Caco-2 (cell line): Measurements from ENCODE around the gene ATAD3B. TPM values are rescaled to one million over a fixed set of nuclear protein-coding genes. Genes with fewer than 3 reads are reported as not detected.
A peak's percentile ranks its signal among the peaks of the same experiment; 100 is the strongest.
"Not testable (repeated sequence)": the region's sequence is repeated elsewhere in the genome, so short reads cannot be mapped to it uniquely, and the experiment has no call there.

ENCODE experiments used
- BruUV-seq: library from RNA; stranded (reverse); fragments of 400-500 nt; replicated peaks from 2 replicates; lab custom pipeline; 2021; lab: Mats Ljungman, UMichigan
- CTCF ChIA-PET: fragments of 300-600 bp; sonication (Branson Sonifier 250); formaldehyde crosslinking; loops from one replicate; lab custom pipeline; 2022; ENCODE audit warnings: antibody characterized with exemption; lab: Charles Lee
- POLR2A ChIA-PET: fragments of 300-600 bp; sonication (Branson Sonifier 250); formaldehyde crosslinking; loops from one replicate; lab custom pipeline; 2022; ENCODE audit warnings: antibody characterized with exemption; lab: Charles Lee
- DNase-seq, 2 experiments: peaks; one replicate each; pipeline versions ENCODE4 v3.0.0 to v3.0.0-alpha.2; 2020 to 2022
- H3K27me3 ChIP-seq: replicated peaks from 2 replicates; pipeline ENCODE4 v1.6.0; 2011; ENCODE audit warnings: low read length; ENCODE audit not compliant: control insufficient read depth, insufficient read depth
- H3K36me3 ChIP-seq: 2 replicates; pipeline ENCODE4 v1.5.1; 2011; ENCODE audit warnings: low read length; ENCODE audit not compliant: control insufficient read depth, insufficient read depth
- H3K4me1 ChIP-seq: fragments of 250-450 bp; sonication (Bioruptor Pico); 2 replicates; pipeline ENCODE4 v1.5.1; 2020; ENCODE audit warnings: mild to moderate bottlenecking
- H3K4me3 ChIP-seq: 2 replicates; pipeline ENCODE4 v1.5.1; 2011; ENCODE audit warnings: low read depth, mild to moderate bottlenecking, control low read depth, low read length
- H3K9me3 ChIP-seq: fragments of 250-450 bp; sonication (Bioruptor Pico); 2 replicates; pipeline ENCODE4 v1.5.1; 2020; ENCODE audit warnings: mild to moderate bottlenecking, moderate library complexity
- H3K27ac Mint-ChIP-seq: one replicate; pipeline ENCODE4 v1.8.0; 2022; ENCODE audit warnings: mixed read lengths; ENCODE audit not compliant: unreplicated experiment
- H3K27me3 Mint-ChIP-seq: one replicate; pipeline ENCODE4 v1.8.0; 2022; ENCODE audit warnings: mixed read lengths; ENCODE audit not compliant: insufficient read depth, unreplicated experiment
- H3K36me3 Mint-ChIP-seq: one replicate; pipeline ENCODE4 v1.8.0; 2022; ENCODE audit warnings: mild to moderate bottlenecking, mixed read lengths; ENCODE audit not compliant: insufficient read depth, unreplicated experiment
- H3K4me1 Mint-ChIP-seq: one replicate; pipeline ENCODE4 v1.8.0; 2022; ENCODE audit warnings: low read depth, mixed read lengths; ENCODE audit not compliant: unreplicated experiment
- H3K4me3 Mint-ChIP-seq: one replicate; pipeline ENCODE4 v1.8.0; 2022; ENCODE audit warnings: mild to moderate bottlenecking, moderate library complexity, mixed read lengths; ENCODE audit not compliant: unreplicated experiment
- H3K9me3 Mint-ChIP-seq: one replicate; pipeline ENCODE4 v1.8.0; 2022; ENCODE audit warnings: mixed read lengths; ENCODE audit not compliant: unreplicated experiment
- intact Hi-C: fragments of 100-400 bp; cut with micrococcal nuclease; formaldehyde crosslinking; loops from one replicate; pipeline ENCODE4 v1.10.0; 2022; ENCODE audit not compliant: unreplicated experiment
- total RNA-seq: library from RNA; stranded (reverse); gene quantifications from 2 replicates; pipeline ENCODE4 v1.2.3, GENCODE V29; 2022
- TF ChIP-seq, protein P1 (sequence below), 2 experiments: fragments of 200-600 bp in 1 of 2; IDR thresholded peaks; 1 replicate in 1 of 2; 2 replicates in 1 of 2; pipeline versions ENCODE4 v1.5.1 to v1.8.0; 2011 to 2022; ENCODE audit warnings: antibody characterized with exemption in 1 of 2, control low read depth in 1 of 2, inconsistent platforms in 1 of 2, low read depth in 1 of 2, low read length in 1 of 2, mild to moderate bottlenecking in 1 of 2, moderate library complexity in 1 of 2; ENCODE audit not compliant: insufficient read depth in 1 of 2, severe bottlenecking in 1 of 2, unreplicated experiment in 1 of 2

Gene ATAD3B
- total RNA-seq, 1 experiment from 2014 or later: 48.1 TPM

DNA sequence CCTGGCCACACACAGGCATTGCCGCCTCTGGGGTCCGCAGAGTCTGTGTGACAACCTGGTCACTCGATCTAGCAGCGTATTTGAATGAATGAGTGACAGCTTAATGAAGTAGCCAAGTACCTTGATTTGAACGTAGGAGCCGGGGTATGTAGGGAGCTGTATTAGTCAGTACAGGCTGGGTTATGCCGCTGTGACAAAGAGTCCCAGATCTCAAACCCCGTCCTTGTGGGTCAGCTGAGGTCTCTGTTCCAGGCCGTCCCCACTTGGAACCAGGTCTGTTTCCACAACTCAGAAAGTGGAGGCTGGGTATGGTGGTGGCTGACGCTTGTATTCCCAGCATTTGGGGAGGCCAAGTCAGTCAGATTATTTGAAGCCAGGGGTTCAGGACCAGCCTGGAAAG lies 20.0 kb downstream of the ATAD3B start:
- no TSS peak for BruUV-seq
- Histone ChIP-seq H3K27me3 (no peaks in the 10 kb centered on the region), H3K9me3 (no peaks in the 10 kb centered on the region), H3K4me3 (no peak overlapping the region), H3K4me1 (no peaks in the 10 kb centered on the region), H3K36me3 (peaks cover 4% of the 10 kb centered on the region)
- no peaks in the 10 kb centered on the region for H3K9me3 Mint-ChIP-seq
- TF ChIP-seq, protein P1, sequence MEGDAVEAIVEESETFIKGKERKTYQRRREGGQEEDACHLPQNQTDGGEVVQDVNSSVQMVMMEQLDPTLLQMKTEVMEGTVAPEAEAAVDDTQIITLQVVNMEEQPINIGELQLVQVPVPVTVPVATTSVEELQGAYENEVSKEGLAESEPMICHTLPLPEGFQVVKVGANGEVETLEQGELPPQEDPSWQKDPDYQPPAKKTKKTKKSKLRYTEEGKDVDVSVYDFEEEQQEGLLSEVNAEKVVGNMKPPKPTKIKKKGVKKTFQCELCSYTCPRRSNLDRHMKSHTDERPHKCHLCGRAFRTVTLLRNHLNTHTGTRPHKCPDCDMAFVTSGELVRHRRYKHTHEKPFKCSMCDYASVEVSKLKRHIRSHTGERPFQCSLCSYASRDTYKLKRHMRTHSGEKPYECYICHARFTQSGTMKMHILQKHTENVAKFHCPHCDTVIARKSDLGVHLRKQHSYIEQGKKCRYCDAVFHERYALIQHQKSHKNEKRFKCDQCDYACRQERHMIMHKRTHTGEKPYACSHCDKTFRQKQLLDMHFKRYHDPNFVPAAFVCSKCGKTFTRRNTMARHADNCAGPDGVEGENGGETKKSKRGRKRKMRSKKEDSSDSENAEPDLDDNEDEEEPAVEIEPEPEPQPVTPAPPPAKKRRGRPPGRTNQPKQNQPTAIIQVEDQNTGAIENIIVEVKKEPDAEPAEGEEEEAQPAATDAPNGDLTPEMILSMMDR (IDR thresholded peaks at IDR 0.05; ENCODE audit: insufficient read depth in 1 of 2, low read depth in 1 of 2, low read length in 1 of 2, severe bottlenecking in 1 of 2, unreplicated experiment in 1 of 2): no peak
- H3K27ac Mint-ChIP-seq: no peak overlapping the region
- H3K4me3 Mint-ChIP-seq: no peak overlapping the region
- H3K4me1 Mint-ChIP-seq: no peaks in the 10 kb centered on the region
- CTCF ChIA-PET: interaction anchor here (1.1 kb wide), 1 partner anchor 13 kb away, joined by 5 read pairs; no protein-coding TSS in a partner anchor
- POLR2A ChIA-PET: no interaction called here
- peaks cover 82% of the 10 kb centered on the region for H3K36me3 Mint-ChIP-seq
- no peaks in the 10 kb centered on the region for H3K27me3 Mint-ChIP-seq
- intact Hi-C loops: no loop called here
- no peak for DNase-seq

DNA sequence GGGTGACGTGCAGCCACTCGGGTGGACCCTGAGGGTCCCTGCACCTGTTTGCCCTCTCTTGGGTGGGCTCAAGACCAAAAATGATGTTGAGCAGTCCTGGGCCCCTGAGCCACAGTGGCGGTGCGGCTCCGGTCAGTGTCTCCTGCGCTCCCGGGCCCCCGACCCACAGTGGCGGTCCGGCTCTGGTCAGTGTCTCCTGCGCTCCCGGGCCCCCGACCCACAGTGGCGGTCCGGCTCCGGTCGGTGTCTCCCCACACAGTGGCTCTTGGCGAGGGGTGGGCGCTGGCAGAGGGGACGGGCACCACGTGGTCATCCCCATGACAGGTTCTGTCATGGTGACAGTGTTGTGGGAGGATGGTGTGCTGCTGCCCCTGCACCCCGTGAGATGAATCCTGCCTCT lies 22.7 kb downstream of the ATAD3B start:
- POLR2A ChIA-PET, H3K4me1 ChIP-seq, H3K4me1 Mint-ChIP-seq, H3K9me3 ChIP-seq, H3K27me3 ChIP-seq, H3K9me3 Mint-ChIP-seq, H3K4me3 Mint-ChIP-seq, BruUV-seq, H3K4me3 ChIP-seq, H3K36me3 ChIP-seq, CTCF ChIA-PET, intact Hi-C loops, DNase-seq, H3K27ac Mint-ChIP-seq, H3K27me3 Mint-ChIP-seq: not testable (repeated sequence)
- H3K36me3 Mint-ChIP-seq: peaks cover 60% of the 10 kb centered on the region

DNA sequence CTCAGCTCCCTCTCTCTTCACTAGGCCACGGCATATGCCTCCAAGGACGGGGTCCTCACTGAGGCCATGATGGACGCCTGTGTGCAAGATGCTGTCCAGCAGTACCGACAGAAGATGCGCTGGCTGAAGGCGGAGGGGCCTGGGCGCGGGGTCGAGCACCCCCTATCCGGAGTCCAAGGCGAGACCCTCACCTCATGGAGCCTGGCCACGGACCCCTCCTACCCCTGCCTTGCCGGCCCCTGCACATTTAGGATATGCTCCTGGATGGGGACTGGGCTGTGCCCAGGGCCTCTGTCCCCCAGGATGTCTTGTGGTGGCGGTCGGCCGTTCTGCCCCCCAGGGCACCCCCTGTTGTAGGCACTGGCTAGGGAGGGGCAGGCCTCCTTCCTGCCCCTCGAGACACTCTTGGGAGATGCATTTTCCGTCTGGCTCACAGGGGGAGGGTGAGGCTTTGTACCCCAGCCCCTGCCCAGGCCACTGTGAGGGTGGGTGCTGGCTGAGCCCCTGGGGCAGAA lies 24.0 kb downstream of the ATAD3B start:
- POLR2A ChIA-PET, H3K4me3 Mint-ChIP-seq, H3K36me3 ChIP-seq, H3K9me3 Mint-ChIP-seq, H3K9me3 ChIP-seq, H3K27me3 ChIP-seq, BruUV-seq, H3K27ac Mint-ChIP-seq, H3K4me1 Mint-ChIP-seq, H3K4me3 ChIP-seq, H3K27me3 Mint-ChIP-seq, CTCF ChIA-PET, intact Hi-C loops, H3K4me1 ChIP-seq, DNase-seq: not testable (repeated sequence)
- peaks cover 48% of the 10 kb centered on the region for H3K36me3 Mint-ChIP-seq

DNA sequence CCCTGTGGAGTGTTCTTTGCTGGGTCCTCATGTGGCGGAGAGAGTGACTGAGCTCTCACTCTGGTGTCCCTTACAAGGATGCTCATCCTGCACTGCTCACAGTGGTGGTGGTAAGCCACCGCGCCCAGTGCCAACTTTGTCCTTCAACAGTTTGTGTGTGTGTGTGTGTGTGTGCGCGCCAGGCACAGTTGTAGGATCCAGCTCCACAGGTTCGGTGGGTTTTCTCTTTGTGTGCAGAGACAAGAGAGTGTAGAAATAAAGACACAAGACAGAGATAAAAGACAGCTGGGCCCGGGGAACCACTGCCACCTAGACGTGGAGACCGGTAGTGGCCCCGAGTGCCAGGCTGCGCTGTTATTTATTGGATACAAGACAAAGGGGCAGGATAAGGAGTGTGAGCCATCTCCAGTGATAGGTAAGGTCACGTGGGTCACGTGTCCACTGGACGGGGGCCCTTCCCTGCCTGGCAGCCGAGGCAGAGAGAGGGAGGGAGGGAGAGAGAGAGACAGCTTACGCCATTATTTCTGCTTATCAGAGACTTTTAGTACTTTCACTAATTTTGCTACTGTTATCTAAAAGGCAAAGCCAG lies 33.3 kb downstream of the ATAD3B start:
- peak; percentile 82 to 88 for DNase-seq
- CTCF ChIA-PET: interaction anchor here (0.5 to 1.2 kb wide), 5 partner anchors 13 to 116 kb away, joined by 3 to 5 read pairs (median 3); no protein-coding TSS in a partner anchor
- not testable (repeated sequence) for H3K36me3 ChIP-seq, H3K9me3 ChIP-seq, H3K27me3 ChIP-seq, H3K9me3 Mint-ChIP-seq, H3K4me1 ChIP-seq, H3K27me3 Mint-ChIP-seq, BruUV-seq, H3K4me1 Mint-ChIP-seq
- Mint-ChIP-seq H3K36me3 (peaks cover 13% of the 10 kb centered on the region), H3K27ac (peak overlapping the region; percentile 88), H3K4me3 (peak overlapping the region; percentile 87)
- intact Hi-C loops: loop anchor here (10.0 kb wide), 1 partner anchor 160 kb away; the partner anchor contains the start of gene DVL1
- POLR2A ChIA-PET: interaction anchor here (0.5 to 1.0 kb wide), 3 partner anchors 63 to 106 kb away, joined by 3 to 6 read pairs (median 4); partner anchors contain the start of gene CCNL2
- TF ChIP-seq, protein P1 (IDR thresholded peaks at IDR 0.05; ENCODE audit: insufficient read depth in 1 of 2, low read depth in 1 of 2, low read length in 1 of 2, severe bottlenecking in 1 of 2, unreplicated experiment in 1 of 2): peak; percentile 53 to 61
- peak overlapping the region; percentile 25 for H3K4me3 ChIP-seq
